AG09319 (cell line): Measurements from ENCODE around the gene IST1.

Experiments
- DNase-seq: peaks from one replicate; pipeline ENCODE4 v3.0.0-alpha.2; 2010; ENCODE audit warnings: low read depth; ENCODE audit errors: extremely low read depth
- TF ChIP-seq, protein P1 (sequence below): IDR thresholded peaks from 2 replicates; pipeline ENCODE4 v1.5.1; 2011; ENCODE audit warnings: low read depth, mild to moderate bottlenecking, inconsistent platforms, low read length, moderate library complexity

Gene IST1

DNA sequence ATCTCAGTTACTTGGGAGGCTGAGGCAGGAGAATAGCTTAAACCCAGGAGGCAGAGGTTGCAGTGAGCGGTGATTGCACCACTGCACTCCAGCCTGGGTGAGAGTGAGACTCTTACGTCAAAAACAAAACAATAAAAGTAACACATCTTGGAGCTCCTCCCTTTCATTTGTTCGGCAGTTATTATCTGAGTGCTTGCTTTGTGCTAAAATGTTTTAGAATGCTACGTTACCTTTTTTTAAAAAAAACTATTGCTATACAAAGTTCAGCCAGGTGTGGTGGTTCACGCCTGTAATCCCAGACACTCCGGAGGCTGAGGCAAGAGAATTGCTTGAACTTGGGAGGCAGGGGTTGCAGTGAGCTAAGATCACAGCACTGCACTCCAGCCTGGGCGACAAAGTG lies 15.8 kb downstream of the IST1 start:
- TF ChIP-seq, protein P1, sequence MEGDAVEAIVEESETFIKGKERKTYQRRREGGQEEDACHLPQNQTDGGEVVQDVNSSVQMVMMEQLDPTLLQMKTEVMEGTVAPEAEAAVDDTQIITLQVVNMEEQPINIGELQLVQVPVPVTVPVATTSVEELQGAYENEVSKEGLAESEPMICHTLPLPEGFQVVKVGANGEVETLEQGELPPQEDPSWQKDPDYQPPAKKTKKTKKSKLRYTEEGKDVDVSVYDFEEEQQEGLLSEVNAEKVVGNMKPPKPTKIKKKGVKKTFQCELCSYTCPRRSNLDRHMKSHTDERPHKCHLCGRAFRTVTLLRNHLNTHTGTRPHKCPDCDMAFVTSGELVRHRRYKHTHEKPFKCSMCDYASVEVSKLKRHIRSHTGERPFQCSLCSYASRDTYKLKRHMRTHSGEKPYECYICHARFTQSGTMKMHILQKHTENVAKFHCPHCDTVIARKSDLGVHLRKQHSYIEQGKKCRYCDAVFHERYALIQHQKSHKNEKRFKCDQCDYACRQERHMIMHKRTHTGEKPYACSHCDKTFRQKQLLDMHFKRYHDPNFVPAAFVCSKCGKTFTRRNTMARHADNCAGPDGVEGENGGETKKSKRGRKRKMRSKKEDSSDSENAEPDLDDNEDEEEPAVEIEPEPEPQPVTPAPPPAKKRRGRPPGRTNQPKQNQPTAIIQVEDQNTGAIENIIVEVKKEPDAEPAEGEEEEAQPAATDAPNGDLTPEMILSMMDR, result no peak

DNA sequence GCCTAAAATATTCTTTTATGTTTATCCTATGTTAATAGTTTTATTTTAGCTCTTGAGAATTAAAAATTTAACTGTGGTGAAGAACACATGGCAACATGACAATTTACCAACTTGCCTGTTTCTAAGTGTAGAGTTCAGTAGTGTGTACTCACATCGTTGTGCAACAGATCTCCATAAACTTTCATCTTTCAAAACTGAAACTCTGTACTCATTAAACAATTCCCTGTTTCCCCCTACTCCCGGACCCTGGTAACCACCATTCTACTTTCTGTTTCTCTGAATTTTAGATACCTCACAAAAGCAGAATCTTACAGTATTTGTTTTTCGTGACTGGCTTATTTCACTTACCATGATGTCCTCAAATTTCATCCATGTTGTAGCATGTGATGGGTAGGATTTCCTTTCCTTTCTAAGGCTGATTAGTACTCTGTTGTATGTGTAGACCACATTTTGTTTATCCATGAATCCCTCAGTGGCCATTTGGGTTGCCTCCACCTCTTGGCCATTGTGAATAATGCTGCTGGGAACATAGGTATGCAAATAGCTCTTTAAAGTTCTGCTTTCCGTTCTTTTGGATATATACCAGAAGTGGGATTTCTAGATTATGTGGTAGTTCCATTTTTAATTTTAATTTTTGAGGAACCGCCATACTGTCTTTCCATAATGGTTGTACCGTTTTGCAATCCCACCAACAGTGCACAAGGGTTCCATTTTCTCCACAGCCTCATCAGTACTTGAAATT lies 17.4 kb downstream of the IST1 start:
- TF ChIP-seq, protein P1, result no peak
- DNase-seq, result no peak

More for the DNA sequence above, 15.8 kb downstream of the IST1 start:
- DNase-seq, result no peak

DNA sequence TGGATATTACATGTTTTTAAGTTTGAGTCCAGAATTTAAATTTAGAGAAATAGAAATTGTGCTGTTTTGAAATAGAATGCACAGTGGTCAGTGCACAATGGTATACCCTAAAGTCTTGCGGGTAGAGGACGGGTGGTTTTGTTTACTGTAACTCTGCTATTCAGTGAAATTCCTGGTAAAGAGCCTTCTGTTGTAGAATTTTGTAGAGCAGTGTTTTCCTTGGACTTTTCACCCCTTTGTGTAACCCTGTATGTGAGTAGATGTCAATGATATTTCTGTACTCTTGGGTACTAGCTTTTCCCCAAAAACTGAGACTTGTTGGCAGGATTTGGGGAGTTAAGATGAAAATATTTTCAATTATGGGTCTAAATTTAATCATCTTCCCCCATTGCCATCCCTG lies 19.5 kb downstream of the IST1 start:
- TF ChIP-seq, protein P1, result no peak
- no peak for DNase-seq

DNA sequence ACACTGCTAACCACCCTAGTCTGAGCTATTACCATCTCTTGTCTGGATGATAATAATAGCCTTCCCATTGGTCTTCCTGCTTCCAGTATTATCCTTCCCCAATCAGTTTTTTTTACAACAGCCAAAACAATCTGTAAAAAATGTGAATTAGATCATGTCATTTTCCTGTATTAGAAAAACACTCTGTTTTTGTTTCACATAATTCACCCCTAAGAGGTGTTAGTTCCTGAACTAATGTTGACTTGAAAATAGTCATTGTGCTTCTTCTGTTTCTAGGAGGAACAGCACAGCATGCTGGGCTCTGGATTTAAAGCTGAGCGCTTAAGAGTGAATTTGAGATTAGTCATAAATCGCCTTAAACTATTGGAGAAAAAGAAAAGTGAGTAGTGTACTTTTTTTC lies 20.0 kb downstream of the IST1 start:
- no peak for DNase-seq
- TF ChIP-seq, protein P1, result no peak

DNA sequence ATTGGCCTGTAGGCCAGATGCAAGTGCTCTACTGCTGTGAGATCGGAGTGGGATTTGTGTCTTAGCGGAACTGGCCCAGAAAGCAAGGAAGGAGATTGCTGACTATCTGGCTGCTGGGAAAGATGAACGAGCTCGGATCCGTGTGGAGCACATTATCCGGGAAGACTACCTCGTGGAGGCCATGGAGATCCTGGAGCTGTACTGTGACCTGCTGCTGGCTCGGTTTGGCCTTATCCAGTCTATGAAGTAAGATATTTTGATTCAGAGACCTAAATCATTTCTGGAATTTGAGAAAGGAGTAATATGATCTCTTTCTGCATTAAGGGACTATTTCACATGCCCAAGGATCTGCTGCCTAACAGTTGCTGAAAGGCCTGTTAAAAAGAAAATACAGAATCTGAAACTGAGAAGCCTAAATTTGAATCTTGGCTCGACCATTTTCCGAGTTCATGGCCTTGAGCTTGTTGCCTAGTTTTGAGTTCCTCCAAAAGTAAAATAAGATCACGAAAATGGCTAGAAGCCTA lies 21.1 kb downstream of the IST1 start:
- TF ChIP-seq, protein P1, result no peak
- no peak for DNase-seq

DNA sequence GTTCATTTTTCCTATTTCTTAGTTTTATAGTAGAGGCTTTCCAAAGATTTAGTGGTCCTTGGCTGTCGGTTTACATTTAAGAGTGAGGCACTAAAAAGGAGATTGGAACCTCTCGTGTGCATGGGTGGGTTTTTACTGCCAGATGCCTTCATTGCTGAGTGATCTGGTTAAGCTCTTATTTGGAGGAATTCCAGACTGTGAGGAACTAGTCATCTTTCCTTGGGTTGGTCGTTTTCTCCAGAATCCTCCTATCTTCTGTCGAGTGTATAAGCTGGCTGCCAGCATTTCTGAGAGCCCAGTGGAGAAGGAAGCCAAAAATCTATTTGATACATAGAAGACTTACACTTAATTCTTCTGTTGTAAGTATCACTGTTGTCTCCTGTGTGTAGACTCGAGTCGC lies 22.6 kb downstream of the IST1 start:
- DNase-seq, result no peak

DNA sequence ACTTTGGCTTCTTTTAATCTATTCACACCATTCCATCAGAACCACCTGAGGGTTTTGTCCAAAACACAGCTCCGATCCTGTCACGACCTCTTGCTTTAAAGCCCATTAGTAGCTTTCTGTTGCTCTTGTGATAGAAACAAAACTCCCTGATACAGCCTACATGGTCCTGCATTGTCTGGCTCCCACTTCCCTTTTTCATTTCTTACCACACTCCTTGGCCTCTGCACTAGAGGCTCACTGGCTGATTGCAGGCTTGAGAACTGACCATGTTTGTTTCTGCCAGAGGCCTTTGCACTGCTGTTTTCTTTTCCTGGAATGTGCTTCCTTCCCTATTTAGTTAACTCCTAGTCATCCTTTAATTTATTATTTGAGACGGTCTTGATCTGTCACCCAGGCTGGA lies 23.7 kb downstream of the IST1 start:
- TF ChIP-seq, protein P1, result no peak
- DNase-seq, result no peak

More for the DNA sequence above, 22.6 kb downstream of the IST1 start:
- TF ChIP-seq, protein P1, result no peak
